H1 (cell line): Measurements from ENCODE around the gene ARHGAP28.

Source experiments
- ATF2 ChIP-seq: IDR thresholded peaks from 2 replicates; pipeline ENCODE4 v1.6.1; 2012; ENCODE audit warnings: low read length, inconsistent platforms
- BACH1 ChIP-seq: IDR thresholded peaks from 2 replicates; pipeline ENCODE4 v1.6.1; 2012; ENCODE audit warnings: low read length, improper control_type of control experiment
- CBX5 ChIP-seq: fragments of 300-800, 300-1000 bp; sonication (generic); IDR thresholded peaks from 2 replicates; pipeline ENCODE4 v1.7.1; 2016; ENCODE audit warnings: antibody characterized with exemption, low read length, low read depth
- CHD2 ChIP-seq: IDR thresholded peaks from 2 replicates; pipeline ENCODE4 v1.6.1; 2012; ENCODE audit warnings: low read length, improper control_type of control experiment
- CTCF ChIP-seq, 3 experiments: IDR thresholded peaks; 1 replicate in 2 of 3; 2 replicates in 1 of 3; pipeline versions ENCODE4 v1.5.1 to v1.6.1; 2011; ENCODE audit warnings: low read length in 3 of 3, mild to moderate bottlenecking in 3 of 3, inconsistent platforms in 2 of 3, low read depth in 1 of 3, moderate library complexity in 1 of 3; ENCODE audit not compliant: insufficient read depth in 1 of 3; ENCODE audit errors: control extremely low read depth in 1 of 3
- POLR2A ChIP-seq, 2 experiments: IDR thresholded peaks; 1 replicate in 1 of 2; 2 replicates in 1 of 2; pipeline ENCODE4 v1.6.1; 2011; ENCODE audit warnings: low read depth in 2 of 2, low read length in 2 of 2, mild to moderate bottlenecking in 2 of 2; ENCODE audit errors: control extremely low read depth in 1 of 2
- SIN3A ChIP-seq, 2 experiments: IDR thresholded peaks in 1 of 2; conservative IDR thresholded peaks in 1 of 2; 2 replicates each; pipeline ENCODE4 v1.6.1; 2011 to 2012; ENCODE audit warnings: low read length in 2 of 2, improper control_type of control experiment in 1 of 2, low read depth in 1 of 2, mild to moderate bottlenecking in 1 of 2

DNA sequence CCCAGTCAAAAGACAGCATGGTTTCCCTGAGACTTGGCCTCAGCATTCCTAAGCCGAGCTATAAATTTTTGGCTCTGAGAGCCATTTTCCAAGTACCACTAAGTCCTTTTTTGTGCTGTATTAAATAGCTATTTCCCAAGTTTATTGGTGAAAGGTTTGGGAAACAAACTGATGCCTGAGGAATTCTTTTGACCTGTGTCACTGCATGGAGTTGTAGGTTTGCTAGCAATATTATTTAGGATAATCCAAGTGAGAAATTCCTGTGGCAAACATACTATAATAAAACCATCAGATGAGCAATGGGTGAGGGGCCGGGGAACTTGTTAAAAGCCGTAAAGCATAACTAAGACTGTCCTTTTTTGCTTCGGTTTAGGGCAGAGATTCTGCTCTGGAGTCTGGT, 28.4 kb downstream of the ARHGAP28 start:
- TF ChIP-seq BACH1 (no peak), ATF2 (no peak), CTCF (IDR thresholded peaks at IDR 0.05; ENCODE audit: control extremely low read depth in 1 of 3, insufficient read depth in 1 of 3, low read depth in 1 of 3, low read length in 3 of 3) (no peak), CHD2 (no peak), SIN3A (conservative IDR thresholded peaks at IDR 0.05 in 1 of 2, IDR thresholded peaks at IDR 0.05 in 1 of 2; ENCODE audit: low read depth in 1 of 2, low read length in 2 of 2) (no peak), CBX5 (no peak), POLR2A (IDR thresholded peaks at IDR 0.05; ENCODE audit: control extremely low read depth in 1 of 2, low read depth in 2 of 2, low read length in 2 of 2) (no peak)
